GM18498 (cell line): ENCODE measurements around the gene SLC25A39.
A peak's percentile ranks its signal among the peaks of the same experiment; 100 is the strongest.

Experiments
- ATAC-seq: cut with Tn5 transposase; IDR thresholded peaks from one replicate; pipeline ENCODE4 v1.9.1; 2021; ENCODE audit warnings: mild to moderate bottlenecking, moderate library complexity; ENCODE audit not compliant: unreplicated experiment

The SLC25A39 gene

DNA sequence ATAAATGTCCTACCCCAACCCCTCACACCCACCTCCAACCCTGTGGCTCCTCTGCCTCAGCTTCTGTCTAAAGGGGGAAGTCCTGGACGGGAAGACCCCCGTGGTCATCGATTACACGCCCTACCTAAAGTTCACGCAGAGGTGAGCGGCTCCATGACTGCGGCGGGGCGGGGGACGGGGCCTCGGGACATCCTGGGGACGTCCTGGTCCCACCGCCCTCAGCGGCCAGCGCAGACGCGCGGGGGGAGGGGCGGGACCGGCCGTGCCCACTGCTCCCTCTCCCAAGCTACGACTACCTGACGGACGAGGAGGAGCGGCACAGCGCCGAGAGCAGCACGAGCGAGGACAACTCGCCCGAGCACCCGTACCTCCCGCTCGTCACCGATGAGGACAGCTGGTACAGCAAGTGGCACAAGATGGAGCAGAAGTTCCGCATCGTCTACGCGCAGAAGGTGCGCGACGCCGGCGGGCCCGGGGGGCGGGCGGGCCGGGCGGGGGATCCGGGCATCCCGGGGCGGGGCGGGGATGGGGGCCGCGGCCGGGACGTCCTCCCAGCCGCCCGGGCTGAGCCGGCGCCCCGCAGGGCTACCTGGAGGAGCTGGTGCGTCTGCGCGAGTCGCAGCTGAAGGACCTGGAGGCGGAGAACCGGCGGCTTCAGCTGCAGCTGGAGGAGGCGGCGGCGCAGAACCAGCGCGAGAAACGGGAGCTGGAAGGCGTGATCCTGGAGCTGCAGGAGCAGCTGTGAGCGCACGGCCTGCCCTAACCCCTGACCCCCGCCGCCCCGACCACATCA lies 9.6 kb downstream of the SLC25A39 start:
- ATAC-seq: no peak

DNA sequence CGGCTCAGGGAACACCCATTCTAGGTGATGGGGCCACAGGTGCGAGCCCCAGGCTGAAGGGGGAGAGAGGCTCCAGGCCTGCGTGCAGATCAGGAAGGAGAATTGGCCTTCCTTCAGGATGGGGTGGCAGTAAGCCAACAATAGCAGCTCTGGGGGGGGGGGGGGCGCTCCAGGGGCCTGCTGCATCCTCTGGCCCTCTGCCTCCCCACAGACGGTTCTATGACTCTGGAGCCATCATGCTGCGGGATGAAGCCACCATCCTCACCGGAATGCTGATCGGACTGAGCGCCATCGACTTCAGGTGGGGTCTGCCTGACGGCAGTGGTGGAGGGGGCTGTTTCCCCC lies 10.1 kb downstream of the SLC25A39 start:
- no peak for ATAC-seq

DNA sequence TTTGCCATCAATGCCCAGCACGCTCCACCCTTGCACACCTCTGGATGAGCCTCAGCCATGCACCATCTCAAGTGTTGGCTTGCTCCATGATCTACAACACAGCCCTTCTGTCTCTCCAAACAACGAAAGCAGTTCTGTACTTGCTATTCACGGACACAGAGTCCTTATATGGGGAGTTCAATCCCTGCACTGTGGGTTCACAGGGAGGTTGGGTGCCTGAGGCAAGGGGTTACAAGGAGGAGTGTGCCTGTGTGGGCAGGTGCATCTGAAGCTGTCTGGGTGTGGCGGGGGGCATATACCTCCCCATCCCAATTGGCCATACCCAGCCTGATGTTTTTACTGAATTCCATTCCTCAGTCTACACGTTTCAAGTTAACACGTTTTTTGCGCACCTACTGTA lies 10.6 kb downstream of the SLC25A39 start:
- no peak for ATAC-seq

DNA sequence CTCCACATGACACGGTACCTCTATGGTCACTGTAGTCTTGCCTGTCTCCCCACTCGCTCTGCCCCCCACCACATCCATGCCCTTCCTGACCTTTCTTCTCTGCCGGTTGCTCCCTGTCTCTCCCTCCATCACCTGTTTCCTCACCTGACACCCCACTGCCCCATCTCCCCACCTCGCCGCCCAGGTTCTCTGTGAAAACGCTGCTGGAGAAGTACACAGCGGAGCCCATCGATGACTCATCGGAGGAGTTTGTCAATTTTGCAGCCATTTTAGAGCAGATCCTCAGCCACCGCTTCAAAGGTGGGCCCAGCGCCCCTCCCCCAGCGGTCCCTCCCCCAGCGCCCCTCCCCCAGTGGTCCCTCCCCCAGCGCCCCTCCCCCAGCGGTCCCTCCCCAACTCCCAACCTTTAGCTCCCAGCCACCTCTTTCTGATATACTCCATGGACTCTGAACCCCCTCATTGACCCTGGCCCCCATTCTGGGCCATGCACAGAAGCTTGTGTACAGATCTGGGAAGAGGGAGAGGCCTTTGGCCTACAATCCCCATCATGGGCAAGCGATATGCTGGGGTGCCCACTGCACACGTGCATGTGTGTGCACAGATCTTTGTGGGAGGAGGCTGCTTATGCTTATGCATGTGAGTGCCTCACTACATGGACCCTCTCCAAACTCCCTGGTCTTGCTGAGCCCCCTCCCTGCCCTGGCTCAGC lies 12.1 kb downstream of the SLC25A39 start:
- ATAC-seq: no peak

DNA sequence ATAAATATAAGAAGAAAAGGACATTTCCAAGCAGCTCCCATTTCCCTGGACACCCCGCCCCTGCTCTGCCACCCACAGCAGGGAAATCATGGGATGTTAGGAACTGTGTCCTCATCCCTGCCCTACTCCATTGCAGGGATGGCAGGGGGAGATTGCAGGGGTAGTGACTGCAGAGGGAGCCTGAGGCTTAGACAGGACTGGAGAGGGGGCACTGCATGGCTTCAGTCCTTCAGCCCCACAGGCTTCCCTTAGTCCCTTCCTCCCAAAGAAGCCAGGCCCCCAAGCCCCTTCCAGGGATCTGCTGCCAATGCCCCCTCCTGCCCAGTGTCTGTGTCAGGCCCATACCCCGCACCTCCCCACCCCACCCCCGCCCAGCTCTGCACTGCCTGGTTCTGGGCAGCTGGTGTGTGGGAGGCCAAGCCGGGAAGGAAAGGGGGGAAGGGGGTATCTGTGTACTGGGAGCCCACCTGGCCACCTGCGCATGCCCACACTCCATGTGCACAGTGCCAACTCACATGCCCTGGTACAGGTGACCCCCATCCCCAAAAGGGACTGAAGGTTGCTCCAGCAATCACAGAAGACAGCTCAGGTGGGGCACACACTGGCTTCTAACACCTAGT lies 13.0 kb downstream of the SLC25A39 start:
- no peak for ATAC-seq

DNA sequence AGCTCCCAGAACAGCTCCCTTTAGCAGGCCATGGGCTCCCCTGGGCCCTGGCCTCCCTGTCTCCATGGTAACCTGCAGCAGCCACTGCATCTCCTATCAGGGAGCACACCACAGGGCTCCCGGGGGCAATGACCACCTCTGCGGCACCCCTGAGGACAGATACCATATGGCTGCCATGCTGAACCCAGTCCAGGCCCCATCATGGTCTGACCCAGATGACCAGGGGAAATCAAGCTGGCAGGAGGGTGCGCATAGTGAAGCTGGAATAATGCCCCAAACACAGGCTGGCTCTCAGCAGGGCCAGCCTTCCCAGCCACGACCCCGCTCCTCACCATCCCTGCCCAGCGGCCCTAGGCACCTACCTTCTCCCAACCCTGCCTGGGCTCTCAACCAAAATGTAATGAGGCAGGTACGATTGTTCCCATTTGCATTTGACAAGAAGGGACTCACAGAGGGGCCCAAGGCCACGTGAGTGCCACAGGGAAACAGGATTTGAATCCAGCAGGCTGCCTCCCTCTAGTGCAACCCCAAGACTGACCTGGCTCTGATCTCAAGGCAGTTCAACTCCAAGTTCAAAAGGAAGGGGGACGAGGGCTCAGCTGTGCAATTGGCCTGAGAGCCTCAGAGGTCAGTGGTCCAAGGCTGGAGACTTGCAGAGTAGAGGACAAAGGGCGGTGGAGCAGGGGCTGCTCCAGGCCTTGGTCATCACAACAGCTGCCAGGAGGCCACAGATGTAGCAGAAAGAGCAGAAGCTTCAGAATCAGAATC lies 13.8 kb downstream of the SLC25A39 start:
- no peak for ATAC-seq

DNA sequence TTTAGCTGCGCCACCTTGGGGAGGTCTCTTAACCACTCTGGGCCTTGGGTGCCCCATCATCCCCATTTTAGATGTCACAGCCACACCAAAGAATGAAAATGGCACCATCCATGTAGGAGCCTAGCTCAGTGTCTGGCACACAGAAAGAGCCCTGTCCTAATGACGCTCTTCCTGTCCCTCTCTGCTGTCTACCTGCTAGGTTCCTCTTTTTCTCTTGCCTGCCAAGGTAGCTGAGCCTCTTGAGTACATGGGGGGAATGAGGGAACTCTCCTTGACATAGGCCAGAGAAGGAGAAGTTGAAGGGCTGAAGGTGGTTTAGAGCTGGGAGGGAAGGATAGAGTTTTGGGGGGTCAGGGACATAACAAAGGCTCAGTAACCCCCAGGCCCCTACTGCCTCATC lies 14.4 kb downstream of the SLC25A39 start:
- no peak for ATAC-seq

DNA sequence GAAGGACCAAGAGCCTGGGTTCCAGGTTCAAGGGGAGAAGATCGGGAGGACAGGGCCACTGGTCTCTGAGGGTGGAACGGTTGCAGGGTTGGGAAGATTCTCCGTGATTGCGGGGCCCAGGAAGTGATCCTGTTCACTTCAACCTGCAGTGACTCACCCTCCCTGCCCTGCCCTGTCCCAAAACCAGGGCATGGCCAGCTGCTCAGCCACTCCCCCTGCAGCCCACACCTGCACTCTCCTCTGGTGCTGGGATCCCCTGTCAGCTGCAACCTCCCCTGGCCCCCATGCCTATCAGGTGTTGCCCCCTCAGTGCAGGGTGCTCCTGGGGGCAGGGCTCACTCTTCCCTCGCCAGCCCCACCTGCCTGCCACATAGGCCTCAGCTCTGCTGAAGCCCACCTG lies 15.2 kb downstream of the SLC25A39 start:
- ATAC-seq: no peak

DNA sequence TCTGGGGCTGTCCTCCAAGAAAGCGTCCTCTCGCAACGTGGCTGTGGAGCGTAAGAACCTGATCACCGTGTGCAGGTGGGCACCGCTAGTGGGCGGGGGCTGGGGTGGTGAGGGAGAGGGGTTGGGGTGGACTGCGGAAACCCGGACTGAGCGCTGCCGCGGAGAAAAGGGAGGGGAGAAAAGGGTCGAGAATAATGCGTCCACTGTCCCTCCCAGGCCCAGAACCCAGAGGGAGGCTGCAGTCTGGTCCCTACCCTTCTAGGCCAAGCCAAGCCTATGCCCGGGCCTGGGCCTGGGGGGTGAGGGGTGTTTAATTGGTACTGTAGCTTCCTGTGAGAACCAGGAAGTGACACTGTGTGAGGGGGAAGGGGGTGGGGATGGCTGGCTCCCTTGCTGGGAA lies 15.8 kb downstream of the SLC25A39 start:
- no peak for ATAC-seq

DNA sequence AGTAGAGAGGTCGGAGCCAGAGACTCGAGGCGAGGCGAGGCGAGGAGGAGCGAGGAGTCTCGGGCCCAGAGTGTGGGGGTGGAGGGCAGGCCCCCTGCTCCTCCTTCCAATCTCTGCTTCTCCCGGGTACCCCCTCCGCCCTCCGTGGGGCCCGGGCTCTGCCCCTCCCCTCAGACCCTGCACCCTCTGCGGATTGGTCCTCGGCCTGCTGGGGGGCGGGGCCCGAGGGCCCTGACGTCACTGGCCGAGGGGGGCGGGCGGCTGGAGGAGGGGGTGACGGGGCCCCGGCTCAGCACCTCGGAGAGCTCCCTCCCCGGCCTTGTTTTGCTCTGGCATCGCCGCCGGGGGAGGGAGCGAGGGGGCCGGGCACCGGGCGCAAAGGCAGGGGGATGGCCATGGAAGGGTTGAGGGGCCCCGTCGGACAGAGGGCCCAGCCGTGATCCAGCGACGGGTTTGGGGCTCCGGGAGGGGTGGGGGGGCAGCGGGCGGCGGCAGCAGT lies 16.3 kb downstream of the SLC25A39 start, which contains the start of gene RUNDC3A:
Gene RUNDC3A, plus strand, starts transcription at position 282 of the 499 bp plus-strand sequence. CDS start 232 bp downstream, outside the sequence.
- ATAC-seq: peak; percentile 74

DNA sequence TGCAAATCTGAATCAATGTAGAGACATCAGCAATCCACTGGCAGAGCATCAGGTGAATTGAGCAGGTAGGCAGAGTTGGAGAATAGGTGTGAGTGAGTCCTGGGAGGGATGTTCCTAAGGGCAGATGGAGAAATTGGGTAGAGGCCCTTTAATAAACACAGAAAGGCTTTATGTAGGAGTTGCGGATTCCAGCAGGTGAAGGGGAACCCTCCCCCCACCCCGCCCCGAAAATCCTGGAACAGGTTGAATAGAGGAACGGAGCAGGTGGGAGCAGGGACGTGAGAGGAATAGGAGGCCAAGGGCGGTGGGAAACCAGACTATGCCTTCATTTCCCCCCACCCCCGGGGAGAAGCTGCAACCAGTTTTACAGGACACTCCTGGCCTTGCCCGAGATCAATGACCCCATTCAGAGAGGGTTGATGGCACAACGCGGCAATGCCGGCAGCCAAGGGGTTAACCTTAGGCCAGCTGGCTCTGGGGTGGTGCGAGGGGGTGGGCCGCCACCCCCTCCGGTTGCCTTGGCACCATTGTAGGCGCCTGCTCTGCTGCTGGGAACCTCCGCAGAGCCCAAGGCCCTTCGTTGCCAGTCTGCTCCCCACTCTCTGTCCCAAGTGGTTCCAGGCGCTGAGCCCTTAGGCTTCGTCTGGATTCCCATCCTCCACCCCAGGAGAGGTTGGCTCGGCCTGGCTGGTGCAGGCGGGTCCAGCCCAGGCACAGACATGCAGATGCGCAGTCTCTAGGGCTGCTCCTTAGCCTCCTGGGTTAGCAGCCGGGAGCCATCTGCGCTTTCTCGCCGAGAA lies 17.0 kb downstream of the SLC25A39 start:
- no peak for ATAC-seq

DNA sequence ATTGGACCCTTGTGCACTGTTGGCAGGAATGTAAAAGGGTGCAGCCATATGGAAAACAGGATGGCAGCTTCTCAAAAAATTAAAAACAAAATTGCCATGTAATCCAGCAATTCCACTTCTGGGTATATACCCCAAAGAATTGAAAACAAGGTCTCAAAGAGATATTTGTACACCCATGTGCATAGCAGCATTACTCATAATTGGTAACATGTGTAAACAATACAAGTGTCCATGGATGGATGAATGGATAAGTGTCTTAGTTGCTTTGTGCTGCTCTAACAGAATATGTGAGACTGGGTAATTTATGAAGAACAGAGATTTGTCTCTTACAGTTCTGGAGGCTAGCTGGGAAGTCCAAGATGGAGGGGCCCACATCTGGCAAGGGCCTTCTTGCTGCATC lies 20.0 kb downstream of the SLC25A39 start:
- ATAC-seq: no peak

DNA sequence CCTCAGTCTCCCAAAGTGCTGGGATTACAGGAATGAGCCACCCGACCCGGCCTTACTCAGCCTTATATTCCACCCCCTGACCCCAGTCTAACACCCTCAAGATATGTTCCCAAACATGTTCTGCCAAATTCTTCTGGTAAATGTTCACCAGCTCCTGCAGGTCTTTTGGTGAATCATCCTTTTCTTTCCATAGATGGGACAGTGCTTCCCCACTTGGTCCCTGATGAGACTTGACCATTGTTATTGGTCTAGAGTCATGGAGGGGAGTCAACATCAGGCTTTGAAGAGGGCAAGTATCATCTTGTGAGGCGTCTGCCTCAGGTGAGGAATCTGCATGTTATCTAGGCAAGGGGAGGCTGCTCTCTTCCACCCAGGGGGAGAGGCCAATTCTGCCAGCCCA lies 26.6 kb downstream of the SLC25A39 start:
- no peak for ATAC-seq

DNA sequence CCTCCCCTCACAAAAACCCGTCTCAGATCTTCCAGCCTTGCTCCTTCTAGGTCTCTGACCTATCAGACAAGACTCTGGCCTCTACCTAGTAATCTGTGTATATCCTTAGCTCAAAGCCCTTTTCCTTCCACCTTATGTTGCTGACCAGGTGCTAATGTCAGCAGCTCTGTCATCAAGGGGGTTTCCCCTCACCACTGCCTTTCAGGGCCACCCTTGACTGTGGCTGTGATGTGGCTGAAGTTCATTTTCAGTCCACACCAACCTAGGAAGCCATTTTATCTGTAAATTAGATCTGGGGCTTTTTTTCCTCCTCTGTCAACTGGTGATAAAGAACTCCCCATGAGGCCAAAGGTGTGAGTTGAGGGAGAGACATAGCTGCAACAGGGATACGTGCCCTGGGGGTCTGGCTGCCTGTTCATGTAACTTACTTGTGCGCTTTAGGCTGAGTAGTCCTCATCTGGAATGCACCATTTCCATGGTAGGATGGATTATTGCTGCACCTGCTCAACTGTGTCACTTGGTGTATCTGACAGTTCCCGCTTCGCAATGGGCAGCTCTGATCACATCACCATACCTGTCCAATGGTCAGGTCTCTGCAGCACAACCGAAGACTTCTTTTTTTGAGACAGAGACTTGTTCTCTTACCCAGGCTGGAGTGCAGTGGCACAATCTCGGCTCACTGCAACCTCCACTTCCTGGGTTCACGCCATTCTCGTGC lies 31.0 kb downstream of the SLC25A39 start:
- ATAC-seq: no peak

DNA sequence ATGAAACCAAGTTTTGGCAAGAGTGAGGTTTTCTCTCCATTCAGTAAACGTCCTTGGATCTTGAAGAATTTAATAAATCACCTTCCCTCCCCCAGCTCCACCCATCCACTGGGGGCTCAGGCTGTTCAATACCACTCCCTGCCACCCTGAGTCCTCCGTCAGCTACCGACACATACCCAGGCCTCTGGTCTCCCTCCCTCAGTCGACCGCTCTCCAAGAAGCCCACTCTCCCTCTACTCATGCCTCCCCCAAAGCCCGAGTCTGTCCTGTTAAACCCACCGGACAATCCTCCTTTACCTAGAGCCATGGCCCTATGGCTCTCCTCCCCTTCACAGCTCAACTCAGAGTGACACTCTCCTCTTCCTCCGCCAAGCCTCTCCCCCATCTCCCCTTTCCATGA lies 37.0 kb downstream of the SLC25A39 start:
- no peak for ATAC-seq

DNA sequence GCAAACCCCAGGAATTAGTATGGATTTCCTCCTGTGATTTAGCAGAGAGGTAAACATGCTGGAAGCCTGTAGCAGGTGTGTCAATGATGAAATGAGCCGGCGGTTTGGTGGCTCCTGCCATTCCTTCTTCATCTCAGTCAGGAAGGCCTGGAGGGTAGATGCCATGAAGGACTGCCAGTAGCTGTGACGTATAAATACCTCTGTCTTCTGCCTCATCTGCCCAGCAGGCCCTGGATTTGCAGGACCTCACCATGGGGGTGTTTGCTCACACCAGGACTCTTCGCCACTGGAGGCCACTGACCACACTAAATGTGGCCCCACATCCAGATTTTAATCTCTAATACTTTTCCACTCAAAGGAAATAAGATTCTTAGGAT lies 40.6 kb downstream of the SLC25A39 start:
- ATAC-seq: no peak

DNA sequence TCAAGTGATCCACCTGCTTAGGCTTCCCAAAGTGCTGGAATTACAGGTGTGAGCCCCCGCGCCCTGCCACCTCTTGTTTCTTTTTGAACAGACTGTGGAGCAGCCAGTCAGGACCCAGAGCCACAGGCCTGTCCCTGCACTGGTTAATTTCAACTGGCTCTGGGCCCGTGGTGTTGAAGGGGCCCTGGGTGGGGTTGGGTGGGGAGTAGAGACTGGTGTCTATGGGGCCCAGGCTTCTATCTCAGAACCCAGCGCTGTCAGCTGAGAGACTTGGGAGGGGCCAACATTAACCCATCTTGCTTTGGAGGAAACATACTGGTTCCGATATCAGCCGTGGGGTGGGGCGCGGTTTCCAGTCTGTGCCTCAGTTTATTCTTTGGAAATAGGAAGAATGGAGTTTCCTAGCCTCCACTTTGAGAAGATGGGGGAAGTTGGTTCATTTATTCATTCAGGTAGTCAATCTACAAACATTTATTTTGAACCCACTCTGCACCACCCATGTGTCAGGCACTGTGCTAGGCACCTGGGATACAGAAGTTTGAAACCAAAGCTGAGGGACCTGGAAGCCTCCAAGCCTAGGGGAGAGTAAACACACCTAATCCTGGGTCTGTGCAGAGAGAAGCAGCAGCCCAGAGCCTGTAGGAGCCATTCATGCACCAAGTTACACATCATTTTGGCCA lies 41.1 kb downstream of the SLC25A39 start:
- no peak for ATAC-seq

DNA sequence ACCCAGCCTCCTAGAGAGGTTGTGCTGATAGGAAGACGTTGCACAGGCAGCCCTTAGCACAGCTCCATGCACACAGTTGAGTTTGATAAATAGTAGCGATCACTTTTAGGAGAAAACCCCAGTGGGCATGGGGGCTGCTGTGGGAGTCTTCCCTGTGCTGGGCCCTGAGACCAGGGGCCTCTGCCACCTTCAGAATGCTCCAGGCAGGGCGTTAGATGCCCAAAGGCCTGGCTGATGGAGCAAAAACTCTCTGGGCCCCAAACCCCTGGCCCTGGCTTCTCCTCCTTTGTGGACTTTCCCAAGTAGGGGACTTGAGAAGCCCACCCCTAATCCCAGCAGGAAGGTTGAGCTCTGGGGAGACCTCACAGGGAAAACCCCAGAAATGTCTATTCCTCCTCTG lies 42.4 kb downstream of the SLC25A39 start:
- no peak for ATAC-seq

DNA sequence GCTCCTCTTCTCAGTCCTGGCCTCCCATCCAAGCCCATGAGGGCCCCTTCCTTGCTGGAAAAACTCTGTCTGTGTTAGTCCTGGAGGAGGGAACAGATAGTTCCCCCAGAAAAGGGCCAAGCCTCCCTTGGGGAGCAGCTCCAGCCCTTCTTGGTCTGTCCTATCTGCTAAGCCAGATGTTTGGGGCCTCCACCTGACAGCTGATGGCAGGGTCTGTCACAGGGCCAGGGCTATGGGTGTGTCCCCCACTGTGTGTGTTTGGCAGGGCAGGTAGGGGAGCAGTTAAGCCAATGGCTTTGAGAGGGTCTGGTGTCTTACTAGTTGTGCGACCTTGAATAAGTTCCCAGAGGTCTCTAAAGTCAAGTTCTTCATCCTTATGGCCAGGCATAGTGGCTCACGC lies 43.1 kb downstream of the SLC25A39 start:
- no peak for ATAC-seq
